ENCODE data around the gene CAMP.
"Not testable (repeated sequence)": the region's sequence is repeated elsewhere in the genome, so short reads cannot be mapped to it uniquely, and the experiment has no call there.

Gene CAMP, protein sequence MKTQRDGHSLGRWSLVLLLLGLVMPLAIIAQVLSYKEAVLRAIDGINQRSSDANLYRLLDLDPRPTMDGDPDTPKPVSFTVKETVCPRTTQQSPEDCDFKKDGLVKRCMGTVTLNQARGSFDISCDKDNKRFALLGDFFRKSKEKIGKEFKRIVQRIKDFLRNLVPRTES

DNA sequence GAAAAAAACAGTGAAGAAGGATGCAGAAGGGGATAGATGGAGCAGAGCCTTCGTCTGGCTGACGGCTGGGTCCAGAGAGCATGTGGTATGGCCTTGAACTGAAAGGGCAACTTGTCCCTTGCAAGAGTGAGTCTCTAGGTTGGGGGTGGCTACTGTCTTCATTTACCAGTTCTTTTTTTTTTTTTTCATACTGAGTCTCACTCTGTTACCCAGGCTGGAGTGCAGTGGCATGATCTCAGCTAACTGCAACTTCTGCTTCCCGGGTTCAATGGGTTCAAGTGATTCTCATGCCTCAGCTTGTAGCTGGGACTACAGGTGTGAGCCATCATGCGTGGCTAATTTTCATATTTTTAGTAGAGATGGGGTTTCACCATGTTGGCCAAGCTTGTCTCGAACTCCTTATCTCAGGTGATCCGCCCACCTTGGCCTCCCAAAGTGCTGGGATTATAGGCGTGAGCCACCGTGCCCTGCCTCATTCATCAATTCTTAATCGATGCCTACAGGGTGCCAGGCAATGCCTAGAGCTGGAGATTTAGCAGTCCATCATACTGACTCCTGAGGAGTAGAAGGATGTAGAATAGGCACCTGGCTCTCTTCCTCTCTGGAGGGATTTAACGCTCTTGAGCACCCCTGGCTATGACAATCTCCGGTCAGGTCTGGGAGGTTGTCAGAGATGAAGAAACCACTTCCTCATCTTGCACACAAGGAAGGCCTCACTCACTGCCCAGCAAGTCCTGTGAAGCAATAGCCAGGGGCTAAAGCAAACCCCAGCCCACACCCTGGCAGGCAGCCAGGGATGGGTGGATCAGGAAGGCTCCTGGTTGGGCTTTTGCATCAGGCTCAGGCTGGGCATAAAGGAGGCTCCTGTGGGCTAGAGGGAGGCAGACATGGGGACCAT lies at the start of gene CAMP:
Gene CAMP (plus strand): TSS at position 880 of the 898 bp plus-strand sequence. CDS start 17 bp downstream, at position 897.
- no peak for DNase-seq

DNA sequence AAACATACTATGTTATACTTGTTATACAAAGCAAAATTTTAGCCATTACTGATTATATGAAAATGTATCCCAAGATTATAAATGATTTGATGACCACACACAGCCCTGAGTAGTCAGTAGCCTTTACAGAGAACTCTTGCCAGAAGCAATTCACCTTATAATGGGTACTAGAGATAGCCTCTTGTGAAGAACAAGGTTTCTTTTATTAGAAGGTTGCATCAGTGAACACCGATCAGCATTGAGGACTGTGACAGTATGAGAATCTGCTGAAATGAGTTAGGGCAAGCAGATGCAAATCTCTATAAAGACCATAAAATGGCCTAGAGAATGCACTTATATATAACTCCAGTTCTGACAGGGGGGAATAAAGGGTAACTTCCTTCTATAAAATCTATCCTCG lies 45.2 kb upstream of the CAMP start:
- DNase-seq = no peak

DNA sequence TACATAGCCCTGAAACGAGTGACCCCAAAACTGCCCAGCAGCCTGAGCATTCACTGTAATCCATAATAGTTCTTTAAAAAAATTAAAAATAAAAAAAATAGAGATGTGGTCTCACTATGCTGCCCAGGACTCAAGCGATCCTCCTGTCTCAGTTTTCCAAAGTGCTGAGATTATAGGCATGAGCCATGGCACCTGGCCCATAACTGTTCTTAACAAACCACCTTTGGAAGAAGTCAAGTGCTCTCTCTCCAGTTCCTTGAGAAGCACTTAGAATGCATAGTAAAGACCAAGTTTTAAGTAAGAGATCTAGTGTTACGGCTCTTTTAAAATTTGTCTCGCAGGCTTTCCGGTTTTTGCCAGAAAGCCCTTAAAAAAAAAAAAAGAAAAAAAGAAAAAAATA lies 43.3 kb upstream of the CAMP start:
- DNase-seq = no peak

DNA sequence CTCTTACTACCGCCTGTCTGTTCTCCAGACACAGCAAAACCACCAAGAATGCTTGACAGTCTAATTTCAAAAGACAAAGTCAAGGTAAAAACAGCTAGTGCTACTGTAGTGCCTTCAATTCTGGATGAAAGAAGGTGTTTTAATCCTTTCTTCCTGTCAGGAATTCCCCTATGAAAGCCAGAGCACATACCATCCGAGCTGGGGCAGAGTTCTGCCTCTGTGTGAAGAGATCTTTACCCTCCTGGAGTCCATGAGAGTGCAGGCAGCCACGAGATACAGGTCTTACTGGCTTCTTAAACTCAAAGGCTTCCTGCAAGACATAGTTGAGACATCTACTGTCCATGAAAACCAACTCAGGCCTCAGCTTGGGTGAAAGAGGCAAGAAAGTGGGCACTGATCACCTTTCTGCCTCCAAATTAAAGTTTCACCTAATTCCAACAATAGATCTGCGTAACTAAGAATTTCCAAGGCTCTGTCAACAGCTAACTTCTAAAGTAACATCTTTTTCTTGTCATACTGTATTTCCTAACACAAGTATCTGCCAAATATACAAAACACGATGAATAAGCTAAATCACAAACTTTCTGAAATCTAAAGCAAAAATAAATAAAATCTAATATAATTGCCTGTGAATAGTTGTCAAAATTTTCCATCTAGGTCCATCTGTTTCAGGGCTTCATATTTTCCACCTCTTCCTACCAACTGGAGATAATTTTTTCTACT lies 42.6 kb upstream of the CAMP start:
- no peak for DNase-seq

DNA sequence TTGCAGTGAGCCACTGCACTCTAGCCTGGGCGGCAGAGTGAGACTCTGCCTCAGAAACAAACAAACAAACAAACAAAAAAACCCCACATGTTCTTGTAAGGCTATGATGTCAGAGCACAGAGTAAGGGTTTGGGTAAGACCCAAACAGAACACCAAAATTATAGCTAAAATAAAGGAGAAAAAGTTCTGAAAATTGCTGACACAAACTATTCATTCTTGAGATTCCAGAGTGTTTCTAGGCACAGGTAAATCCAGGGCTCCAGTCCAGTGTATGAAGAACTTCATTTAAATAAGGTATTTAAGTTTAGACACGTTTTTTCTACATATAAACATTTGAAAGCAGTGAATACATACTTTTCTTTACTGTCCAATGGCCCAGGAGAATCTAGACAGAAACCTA lies 39.0 kb upstream of the CAMP start:
- DNase-seq = no peak

DNA sequence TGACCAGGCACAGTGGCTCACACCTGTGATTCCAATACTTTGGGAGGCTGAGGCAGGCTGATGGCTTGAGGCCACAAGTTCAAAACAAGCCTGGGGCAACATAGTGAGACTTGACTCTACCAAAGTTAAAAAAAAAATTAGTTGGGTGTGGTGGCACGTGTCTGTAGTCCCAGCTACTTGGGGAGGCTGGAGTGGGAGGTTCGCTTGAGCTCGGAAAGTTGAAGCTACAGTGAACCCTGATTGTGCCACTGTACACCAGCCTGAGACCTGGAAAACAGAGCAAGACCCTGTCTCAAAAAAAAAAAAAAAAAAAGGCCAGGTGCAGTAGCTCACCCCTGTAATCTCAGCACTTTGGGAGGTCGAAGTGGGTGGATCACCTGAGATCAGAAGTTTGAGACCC lies 38.2 kb upstream of the CAMP start:
- no peak for DNase-seq

DNA sequence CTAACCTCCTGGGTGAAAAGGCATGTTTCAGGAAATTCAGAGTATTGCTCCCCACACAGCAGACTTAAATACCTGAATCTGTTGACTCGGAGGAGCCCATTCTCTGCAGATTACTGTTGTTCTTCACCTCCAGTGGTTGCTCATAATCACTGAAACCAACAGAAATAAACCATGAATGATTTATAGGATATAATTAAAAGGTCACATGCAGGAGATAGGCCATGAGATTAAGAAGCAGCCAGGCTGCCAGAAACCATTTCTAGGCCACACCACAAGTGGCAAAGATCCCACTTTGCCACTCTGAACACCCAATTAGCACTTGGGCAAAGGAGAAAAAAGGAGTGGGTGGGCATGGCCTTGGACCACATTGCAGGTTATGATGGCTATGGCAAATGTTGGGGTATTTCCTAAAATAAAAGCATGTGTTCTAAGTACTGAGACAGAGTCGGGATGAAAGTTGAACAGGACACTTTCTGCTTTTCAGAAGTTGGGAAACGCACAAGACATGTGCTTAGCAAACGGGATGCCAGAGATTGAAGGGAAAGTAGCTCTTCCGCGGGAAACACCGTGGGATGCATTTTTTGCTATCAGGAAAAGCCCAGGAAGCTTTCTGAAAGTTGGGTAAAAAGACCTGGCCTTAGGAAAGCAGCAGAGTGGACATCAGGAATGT lies 36.5 kb upstream of the CAMP start:
- no peak for DNase-seq

DNA sequence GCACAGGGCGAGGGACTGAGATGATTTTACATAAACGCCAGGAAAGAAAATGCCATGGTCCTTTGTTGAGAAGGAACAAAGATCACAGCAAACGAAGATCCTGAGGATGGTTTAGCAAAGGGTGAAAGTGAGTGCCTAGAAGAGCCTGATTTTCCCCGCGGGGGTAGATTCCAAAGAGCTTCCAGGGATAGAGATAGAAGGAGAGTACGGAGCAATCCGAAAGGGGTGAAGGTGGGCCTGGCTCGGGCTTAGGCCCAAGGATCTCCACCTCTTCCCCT lies 36.1 kb upstream of the CAMP start:
- DNase-seq = no peak

DNA sequence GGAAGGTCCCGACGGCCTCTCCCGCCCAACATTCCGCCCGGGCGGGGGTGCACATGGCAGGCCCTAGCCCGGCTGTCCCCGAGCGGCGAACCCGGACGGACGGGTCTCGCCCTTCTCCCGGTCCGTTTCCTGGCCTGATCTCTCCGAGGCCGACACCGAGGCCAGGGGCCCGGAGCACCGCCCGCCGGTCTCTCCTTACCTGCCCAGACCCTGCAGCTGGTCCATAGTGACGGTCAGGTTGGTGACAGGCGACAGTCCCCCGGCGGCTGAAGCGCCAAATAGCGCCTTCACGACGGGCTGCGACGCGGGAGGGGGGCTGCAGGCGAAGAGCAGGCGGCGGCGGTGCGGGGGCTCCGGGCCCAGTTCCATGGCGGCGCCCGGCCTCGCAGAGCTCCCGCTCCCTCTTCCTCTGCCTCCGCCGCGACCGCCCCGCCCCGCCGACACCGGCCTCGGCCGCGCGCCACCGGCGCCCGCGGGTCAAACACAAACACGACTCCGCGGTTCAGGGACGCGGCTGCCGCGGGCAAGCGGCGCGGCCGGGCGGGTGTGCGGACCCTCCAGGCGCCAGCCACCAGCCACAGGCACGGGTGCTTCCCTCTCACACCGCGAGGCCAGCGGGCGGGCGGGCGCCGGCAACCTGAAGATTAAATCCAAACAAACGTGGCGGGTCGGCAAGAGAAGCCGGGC lies 35.6 kb upstream of the CAMP start:
- DNase-seq = no peak

DNA sequence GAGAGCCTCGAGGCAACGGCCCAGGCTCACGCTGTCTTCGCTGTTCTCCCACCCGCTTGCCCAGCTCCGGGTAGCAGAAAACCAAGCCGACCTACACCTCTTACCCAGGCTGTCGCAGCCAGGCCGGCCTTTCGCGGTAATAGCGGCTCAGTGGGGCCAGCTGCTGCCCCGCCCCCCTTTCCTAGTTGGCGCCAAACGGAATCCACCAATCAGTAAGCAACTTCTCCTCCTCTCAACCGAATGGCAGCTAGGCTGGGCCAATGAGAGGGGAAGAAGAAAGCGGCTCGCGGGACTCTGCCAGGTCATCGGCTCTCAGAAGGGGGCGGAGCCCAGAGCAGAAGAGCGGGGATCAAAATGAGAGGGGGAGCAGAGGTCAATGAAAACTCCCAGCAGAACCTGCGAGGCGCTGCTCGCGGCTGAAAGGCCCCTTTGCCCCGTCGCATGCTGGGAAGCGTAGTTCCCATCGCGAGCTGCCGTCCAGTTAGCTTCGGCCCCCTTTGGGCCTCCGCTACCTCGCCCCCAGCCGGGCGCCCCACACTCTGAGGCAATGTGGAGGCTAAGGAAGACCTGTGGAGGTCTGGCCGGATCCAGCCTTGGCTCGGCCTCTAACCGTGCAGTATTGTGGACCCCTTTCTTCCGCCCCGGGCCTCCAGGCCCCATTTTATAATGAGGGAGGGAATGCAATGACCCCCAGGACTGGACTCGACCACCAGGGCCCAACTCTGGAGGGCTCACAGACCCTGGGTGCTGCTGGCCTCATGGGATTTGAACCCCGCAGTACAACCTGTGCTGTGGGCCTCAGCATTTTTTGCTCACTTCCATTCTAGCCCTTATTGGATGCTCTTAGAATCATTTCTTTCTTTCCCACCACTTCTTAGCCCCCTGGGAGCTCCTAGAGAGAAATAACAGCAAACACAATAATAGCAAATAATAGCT lies 34.8 kb upstream of the CAMP start, which contains the start of gene CDC25A:
Gene CDC25A (minus strand): TSS at position 152 of the 936 bp plus-strand sequence. CDS start 470 bp downstream, outside the sequence.
- peak; percentile 99 for DNase-seq

DNA sequence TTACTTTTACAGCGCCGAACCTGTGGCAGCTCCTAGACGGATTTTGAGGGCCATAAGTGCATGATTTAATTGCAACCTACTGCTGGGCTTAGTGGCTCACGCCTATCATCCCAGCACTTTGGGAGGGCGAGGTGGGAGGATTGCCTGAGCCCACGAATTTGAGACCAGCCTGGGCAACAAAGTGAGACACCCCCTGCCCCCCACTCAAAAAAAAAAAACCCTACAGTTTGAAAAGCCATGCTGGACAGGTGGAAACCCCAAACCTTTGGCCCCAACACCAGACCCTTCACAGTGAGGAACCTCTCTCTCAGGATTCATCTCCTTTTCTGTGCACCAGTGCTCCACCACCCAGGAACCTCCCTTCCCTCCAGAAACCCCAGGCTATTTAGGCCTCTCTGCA lies 34.0 kb upstream of the CAMP start:
- no peak for DNase-seq

DNA sequence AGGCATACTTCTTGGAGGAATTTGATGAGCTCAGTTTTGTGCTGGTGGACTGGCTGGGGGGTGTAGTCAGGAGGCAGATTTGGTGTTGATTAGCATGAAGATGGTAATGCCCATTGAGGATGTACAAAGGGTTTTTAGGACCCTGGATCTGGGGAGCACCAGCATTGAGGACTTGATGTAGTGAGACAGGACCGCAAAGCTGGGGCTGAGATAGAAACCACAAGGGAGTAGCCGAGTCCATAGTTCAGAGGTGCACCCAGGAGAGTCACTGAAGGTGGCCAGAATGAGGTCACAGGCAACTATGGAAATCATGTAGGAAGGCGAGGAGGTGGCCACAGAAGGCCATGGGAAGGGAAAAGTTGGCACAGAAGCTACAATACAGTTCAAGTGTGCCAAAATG lies 32.4 kb upstream of the CAMP start:
- no peak for DNase-seq

DNA sequence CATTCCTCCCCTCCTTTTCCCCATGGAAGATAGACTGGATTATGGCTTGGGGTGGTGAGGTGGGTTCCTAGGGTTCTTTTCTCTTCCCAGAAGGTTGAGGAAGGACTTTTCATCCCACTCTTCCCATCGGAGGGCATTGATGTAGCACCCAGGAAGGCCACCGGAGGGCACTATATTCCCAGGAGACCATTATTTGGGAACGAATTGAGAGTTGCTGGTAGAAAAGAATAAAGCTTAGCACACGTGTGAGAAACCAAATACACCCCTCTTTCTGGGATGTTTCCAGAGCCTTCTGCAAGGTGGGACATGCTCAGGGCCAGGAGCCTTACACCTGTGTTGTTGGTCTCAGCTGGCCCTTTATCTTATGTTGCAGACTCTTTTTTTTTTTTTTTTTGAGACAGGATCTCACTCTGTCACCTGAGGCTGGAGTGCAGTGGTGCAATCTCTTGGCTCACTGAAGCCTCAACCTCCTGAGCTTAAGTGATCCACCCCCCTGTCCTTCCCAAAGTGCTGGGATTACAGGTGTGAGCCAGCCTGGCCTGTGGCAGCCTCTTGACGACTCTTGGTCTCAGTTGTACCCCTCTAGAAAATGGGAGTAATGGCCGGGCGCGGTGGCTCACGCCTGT lies 28.7 kb upstream of the CAMP start:
- peak; percentile 41 for DNase-seq

DNA sequence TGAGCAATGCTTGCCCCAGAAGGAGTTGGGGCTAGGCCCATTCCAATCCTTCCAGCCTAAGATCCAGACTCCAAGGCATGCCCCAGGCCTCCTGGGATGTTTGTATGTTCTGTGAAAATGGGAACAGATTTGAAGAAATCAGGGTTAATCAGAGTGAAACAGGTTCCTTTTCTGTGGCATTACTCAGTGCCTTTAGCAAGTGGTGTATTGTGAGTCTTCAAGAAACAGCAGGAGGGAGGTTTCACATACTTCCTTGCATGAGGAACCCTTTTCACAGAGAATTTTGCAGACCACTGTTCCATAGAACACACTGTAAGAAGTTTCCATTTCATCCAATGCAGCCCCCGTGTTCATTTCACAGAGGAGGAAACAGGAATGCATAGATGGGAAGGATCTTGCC lies 26.7 kb upstream of the CAMP start:
- no peak for DNase-seq

DNA sequence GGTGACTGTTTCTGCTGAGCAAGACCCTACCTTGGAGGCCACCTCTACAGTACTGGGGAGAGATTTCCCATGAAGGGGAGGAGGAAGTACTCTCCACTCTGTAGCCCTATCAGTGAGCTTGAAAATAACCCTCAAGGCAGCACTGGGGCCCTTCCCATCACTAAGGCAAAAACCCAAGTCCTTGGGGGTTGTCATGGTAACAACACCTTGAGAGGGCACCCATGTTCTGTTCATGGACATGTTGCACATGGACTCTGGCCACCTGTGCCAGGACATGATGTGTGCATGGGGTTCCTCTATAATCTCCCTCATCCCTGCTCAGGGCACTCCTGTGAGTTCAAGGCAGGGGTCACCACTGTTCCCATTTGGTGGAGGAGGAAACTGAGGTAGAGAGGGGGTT lies 24.2 kb upstream of the CAMP start:
- no peak for DNase-seq

DNA sequence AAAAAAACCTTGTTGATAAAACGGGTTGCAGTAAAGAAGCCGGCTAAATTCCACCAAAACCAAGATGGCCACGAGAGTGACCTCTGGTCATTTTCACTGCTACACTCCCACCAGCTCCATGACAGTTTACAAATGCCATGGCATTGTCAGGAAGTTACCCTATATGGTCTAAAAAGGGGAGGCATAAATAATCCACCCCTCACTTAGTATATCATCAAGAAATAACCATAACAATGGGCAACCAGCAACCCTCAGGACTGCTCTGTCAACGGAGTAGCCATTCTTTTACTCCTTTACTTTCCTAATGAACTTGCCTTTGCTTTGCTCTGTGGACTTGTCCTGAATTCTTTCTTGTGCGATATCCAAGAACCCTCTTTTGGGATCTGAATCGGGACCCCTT lies 20.7 kb upstream of the CAMP start:
- no peak for DNase-seq

DNA sequence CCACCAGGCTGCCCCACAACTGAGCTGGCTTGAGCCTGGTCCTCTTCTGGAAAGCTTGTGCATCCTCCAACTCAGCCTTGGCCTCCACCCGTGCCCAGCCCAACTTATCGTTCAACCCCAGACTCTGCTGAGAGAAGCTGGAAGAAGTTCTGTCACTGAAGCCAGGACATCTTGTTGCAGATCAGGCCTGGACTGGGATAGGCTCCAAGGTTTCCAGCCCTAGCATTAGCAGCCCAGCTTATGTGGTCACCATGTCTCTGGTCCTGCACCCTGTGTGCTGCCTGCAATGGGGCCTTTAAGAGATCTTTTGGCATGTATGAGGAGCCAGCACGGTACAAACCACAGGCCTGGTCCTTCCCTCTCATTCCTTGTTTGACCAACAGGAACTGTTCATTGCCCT lies 15.2 kb upstream of the CAMP start:
- DNase-seq = no peak

DNA sequence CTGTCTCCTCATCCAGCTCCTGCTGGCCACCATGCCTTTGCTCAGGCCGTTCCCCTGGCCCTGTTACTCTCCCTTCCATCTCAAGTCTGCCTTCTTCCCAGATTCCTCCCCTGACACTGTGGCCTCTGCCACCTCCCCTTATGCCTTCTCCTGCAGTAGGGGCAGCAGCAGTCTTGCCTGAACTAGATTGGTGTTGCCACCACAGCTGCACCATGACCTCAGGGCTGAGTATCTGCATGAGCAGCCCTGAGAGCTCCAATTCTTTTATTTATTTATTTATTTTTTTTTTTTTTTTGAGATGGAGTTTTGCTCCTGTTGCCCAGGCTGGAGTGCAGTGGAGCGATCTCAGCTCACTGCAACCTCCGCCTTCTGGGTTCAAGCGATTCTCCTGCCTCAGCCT lies 13.8 kb upstream of the CAMP start:
- DNase-seq = no peak

DNA sequence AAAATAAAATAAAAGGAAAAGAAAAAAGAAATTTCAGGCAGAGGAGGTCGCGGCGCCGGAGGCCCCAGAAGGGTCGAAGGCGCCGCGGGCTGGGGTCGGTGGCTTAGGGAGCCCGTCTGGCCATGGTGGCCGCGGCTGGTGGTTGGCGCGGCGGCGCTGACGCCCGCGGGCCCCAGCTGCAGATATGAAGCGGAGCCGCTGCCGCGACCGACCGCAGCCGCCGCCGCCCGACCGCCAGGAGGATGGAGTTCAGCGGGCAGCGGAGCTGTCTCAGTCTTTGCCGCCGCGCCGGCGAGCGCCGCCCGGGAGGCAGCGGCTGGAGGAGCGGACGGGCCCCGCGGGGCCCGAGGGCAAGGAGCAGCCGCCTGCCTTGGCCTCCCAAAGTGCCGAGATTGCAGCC lies 12.8 kb upstream of the CAMP start:
- not testable (repeated sequence) for DNase-seq

DNA sequence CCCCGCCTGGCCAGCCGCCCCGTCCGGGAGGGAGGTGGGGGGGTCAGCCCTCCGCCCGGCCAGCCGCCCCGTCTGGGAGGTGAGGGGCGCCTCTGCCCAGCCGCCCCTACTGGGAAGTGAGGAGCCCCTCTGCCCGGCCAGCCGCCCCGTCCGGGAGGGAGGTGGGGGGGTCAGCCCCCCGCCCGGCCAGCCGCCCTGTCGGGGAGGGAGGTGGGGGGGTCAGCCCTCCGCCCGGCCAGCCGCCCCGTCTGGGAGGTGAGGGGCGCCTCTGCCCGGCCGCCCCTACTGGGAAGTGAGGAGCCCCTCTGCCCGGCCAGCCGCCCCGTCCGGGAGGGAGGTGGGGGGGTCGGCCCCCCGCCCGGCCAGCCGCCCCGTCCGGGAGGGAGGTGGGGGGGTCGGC lies 11.5 kb upstream of the CAMP start:
- not testable (repeated sequence) for DNase-seq

DNA sequence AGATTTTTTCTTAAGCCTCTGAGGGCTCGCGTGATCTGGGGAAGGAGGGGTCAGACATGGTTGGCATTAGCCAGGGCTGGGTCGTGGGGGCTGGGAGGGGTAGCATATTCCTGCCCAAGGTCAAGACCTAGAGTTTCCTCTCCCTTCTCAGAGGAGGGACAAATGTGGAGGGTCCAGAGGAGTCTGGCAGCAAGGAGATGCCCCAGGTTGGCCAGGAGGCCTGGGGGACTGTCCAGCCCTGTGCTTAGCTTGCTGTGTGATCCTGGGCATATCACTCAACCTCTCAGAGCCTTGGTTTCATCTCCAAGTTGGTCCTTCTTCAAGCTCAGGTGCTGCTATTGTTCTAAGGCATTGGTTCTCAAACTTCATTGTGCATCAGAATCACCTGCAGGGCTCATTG lies 9.1 kb upstream of the CAMP start:
- DNase-seq = no peak
